ENCODE measurements around the gene KRT16. TPM values are rescaled to one million over a fixed set of nuclear protein-coding genes. Genes with fewer than 3 reads are reported as not detected.

Gene KRT16
- total RNA-seq, 1 experiment from 2014 or later, result not detected

GRCh38 chr17:41625602-41626001, 13.0 kb upstream of the KRT16 start:
- Histone ChIP-seq H3K56ac (ENCODE audit: insufficient read length, low read depth, low read length) (no peak overlapping the region), H4K20me1 (ENCODE audit: control insufficient read depth, insufficient read depth, insufficient read length) (no peaks in the 10 kb centered on the region), H3K9me3 (ENCODE audit: control insufficient read depth, low read depth, low read length) (no peaks in the 10 kb centered on the region), H3T11ph (ENCODE audit: low read length) (no peak overlapping the region), H3K18ac (ENCODE audit: insufficient read length, low read depth, low read length) (no peak overlapping the region), H3K4ac (ENCODE audit: low read depth, low read length) (no peak overlapping the region), H3K27me3 (ENCODE audit: insufficient read depth, low read length) (no peaks in the 10 kb centered on the region), H4K5ac (ENCODE audit: insufficient read length, low read depth, low read length) (no peak overlapping the region), H3K79me2 (ENCODE audit: insufficient read depth, low read length) (no peaks in the 10 kb centered on the region), H2AFZ (ENCODE audit: low read length) (no peak overlapping the region), H2BK12ac (ENCODE audit: insufficient read length, low read depth, low read length) (no peak overlapping the region), H3K79me1 (ENCODE audit: insufficient read depth, low read depth, low read length, poor library complexity, severe bottlenecking) (no peaks in the 10 kb centered on the region), H3K9ac (ENCODE audit: extremely low read depth, insufficient read length, low read length) (no peak overlapping the region), H3K23ac (ENCODE audit: insufficient read length, low read depth, low read length) (no peak overlapping the region), H4K91ac (ENCODE audit: insufficient read length, low read depth, low read length) (no peak overlapping the region), H3K27ac (ENCODE audit: insufficient read length, low read depth, low read length) (no peak overlapping the region), H3K23me2 (ENCODE audit: insufficient read length, low read depth, low read length, poor library complexity, severe bottlenecking) (no peaks in the 10 kb centered on the region), H2BK120ac (ENCODE audit: low read depth, low read length, poor library complexity, severe bottlenecking) (no peak overlapping the region), H3K4me1 (ENCODE audit: insufficient read depth, low read length) (no peaks in the 10 kb centered on the region; the same call in 1 of the 2 replicates), H4K8ac (replicated peaks; ENCODE audit: insufficient read length, low read depth, low read length) (no peak overlapping the region), H2AK5ac (ENCODE audit: insufficient read length, low read length) (no peak overlapping the region), H3K14ac (ENCODE audit: insufficient read depth, low read length) (no peak overlapping the region), H2BK15ac (ENCODE audit: low read depth, low read length) (no peak overlapping the region), H3K4me2 (ENCODE audit: insufficient read depth, insufficient read length, low read length) (no peak overlapping the region), H2BK5ac (ENCODE audit: insufficient read length, low read length) (no peak overlapping the region), H2BK20ac (ENCODE audit: low read depth, low read length, poor library complexity, severe bottlenecking) (no peak overlapping the region)
- H3K27ac Mint-ChIP-seq, result no peak overlapping the region; a peak in 1 of 7 replicates
- H3K4me3 Mint-ChIP-seq, result no peak overlapping the region
- TF ChIP-seq, protein P1, sequence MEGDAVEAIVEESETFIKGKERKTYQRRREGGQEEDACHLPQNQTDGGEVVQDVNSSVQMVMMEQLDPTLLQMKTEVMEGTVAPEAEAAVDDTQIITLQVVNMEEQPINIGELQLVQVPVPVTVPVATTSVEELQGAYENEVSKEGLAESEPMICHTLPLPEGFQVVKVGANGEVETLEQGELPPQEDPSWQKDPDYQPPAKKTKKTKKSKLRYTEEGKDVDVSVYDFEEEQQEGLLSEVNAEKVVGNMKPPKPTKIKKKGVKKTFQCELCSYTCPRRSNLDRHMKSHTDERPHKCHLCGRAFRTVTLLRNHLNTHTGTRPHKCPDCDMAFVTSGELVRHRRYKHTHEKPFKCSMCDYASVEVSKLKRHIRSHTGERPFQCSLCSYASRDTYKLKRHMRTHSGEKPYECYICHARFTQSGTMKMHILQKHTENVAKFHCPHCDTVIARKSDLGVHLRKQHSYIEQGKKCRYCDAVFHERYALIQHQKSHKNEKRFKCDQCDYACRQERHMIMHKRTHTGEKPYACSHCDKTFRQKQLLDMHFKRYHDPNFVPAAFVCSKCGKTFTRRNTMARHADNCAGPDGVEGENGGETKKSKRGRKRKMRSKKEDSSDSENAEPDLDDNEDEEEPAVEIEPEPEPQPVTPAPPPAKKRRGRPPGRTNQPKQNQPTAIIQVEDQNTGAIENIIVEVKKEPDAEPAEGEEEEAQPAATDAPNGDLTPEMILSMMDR (conservative IDR thresholded peaks at IDR 0.05), result no peak
- no peaks in the 10 kb centered on the region; the same call in 1 of the 2 replicates for H3K27me3 Mint-ChIP-seq (ENCODE audit: low read depth)
- H3K36me3 Mint-ChIP-seq (ENCODE audit: insufficient read depth in 1 of 3, low read depth in 3 of 3), result no peaks in the 10 kb centered on the region; a peak in 2 of 7 replicates
- peaks cover 30 to 40% of the 10 kb centered on the region in 2 experiments for H3K4me1 Mint-ChIP-seq
- no peak for DNase-seq
- WGBS (ENCODE audit: extremely low coverage, insufficient read length, low lambda C conversion rate), result no CpG with 5 or more reads among the region's 16 CpGs
- H3K9me3 Mint-ChIP-seq, result no peaks in the 10 kb centered on the region
